Keratinocyte (primary cell): ENCODE results near the gene SIDT1. TPM values are rescaled to one million over a fixed set of nuclear protein-coding genes. Genes with fewer than 3 reads are reported as not detected.

Source experiments
- DNase-seq: peaks from one replicate; pipeline ENCODE4 v3.0.0-alpha.2; 2011; ENCODE audit warnings: low read depth, missing footprints, low spot score
- FAIRE-seq: peaks from 2 replicates; lab custom pipeline; 2011; peaks lifted over from hg19 to GRCh38; lab: Jason Lieb, UNC
- H2AFZ ChIP-seq: 2 replicates; pipeline ENCODE4 v1.6.0; 2012; ENCODE audit warnings: low read length, control low read depth, inconsistent platforms; ENCODE audit not compliant: control insufficient read depth
- H3K27ac ChIP-seq: 2 replicates; pipeline ENCODE4 v1.5.1; 2011; ENCODE audit warnings: low read length; ENCODE audit not compliant: control insufficient read depth, insufficient read depth
- H3K27me3 ChIP-seq: 3 replicates; pipeline ENCODE4 v1.6.0; 2011; ENCODE audit warnings: low read length; ENCODE audit not compliant: control insufficient read depth, insufficient read depth; ENCODE audit errors: extremely low read depth
- H3K36me3 ChIP-seq, 2 experiments: 2 replicates in 1 of 2; 3 replicates in 1 of 2; pipeline ENCODE4 v1.5.1; 2011; ENCODE audit warnings: low read length in 2 of 2, mild to moderate bottlenecking in 1 of 2; ENCODE audit not compliant: control insufficient read depth in 2 of 2, insufficient read depth in 2 of 2; ENCODE audit errors: extremely low read depth in 1 of 2
- H3K4me1 ChIP-seq: 3 replicates; pipeline ENCODE4 v1.5.1; 2011; ENCODE audit warnings: low read length; ENCODE audit not compliant: control insufficient read depth, insufficient read depth; ENCODE audit errors: extremely low read depth
- H3K4me2 ChIP-seq: 3 replicates; pipeline ENCODE4 v1.6.0; 2011; ENCODE audit warnings: low read depth, low read length; ENCODE audit not compliant: control insufficient read depth, insufficient read depth; ENCODE audit errors: extremely low read depth
- H3K4me3 ChIP-seq, 3 experiments: fragments of 200-600 bp in 1 of 3; sonication (generic) in 1 of 3; 2 replicates in 2 of 3; 3 replicates in 1 of 3; pipeline ENCODE4 v1.5.1; 2011 to 2016; ENCODE audit warnings: low read length in 3 of 3, mild to moderate bottlenecking in 3 of 3, control low read depth in 2 of 3, inconsistent platforms in 1 of 3, low read depth in 1 of 3, mixed read lengths in 1 of 3, mixed run types in 1 of 3, moderate library complexity in 1 of 3; ENCODE audit not compliant: control insufficient read depth in 2 of 3, insufficient read depth in 2 of 3; ENCODE audit errors: extremely low read depth in 1 of 3
- H3K79me2 ChIP-seq: 2 replicates; pipeline ENCODE4 v1.6.0; 2012; ENCODE audit warnings: low read length; ENCODE audit not compliant: control insufficient read depth, insufficient read depth
- H3K9ac ChIP-seq: 3 replicates; pipeline ENCODE4 v1.6.0; 2011; ENCODE audit warnings: low read length; ENCODE audit not compliant: control insufficient read depth, insufficient read depth; ENCODE audit errors: extremely low read depth
- H3K9me1 ChIP-seq: 3 replicates; pipeline ENCODE4 v1.6.0; 2011; ENCODE audit warnings: low read length; ENCODE audit not compliant: control insufficient read depth, insufficient read depth; ENCODE audit errors: extremely low read depth
- H3K9me3 ChIP-seq: 2 replicates; pipeline ENCODE4 v1.5.1; 2012; ENCODE audit warnings: low read depth, low read length; ENCODE audit not compliant: control insufficient read depth
- H4K20me1 ChIP-seq: 3 replicates; pipeline ENCODE4 v1.6.0; 2011; ENCODE audit warnings: low read length; ENCODE audit not compliant: control insufficient read depth, insufficient read depth; ENCODE audit errors: extremely low read depth
- CTCF ChIP-seq, 3 experiments: IDR thresholded peaks in 1 of 3; conservative IDR thresholded peaks in 1 of 3; optimal IDR thresholded peaks in 1 of 3; 2 replicates in 2 of 3; 3 replicates in 1 of 3; pipeline versions ENCODE3 to v1.5.1; 2011; ENCODE audit warnings: low read length in 3 of 3, mild to moderate bottlenecking in 3 of 3, moderate library complexity in 2 of 3, control low read depth in 1 of 3, inconsistent platforms in 1 of 3; ENCODE audit not compliant: insufficient read depth in 2 of 3; ENCODE audit errors: extremely low read depth in 1 of 3
- EZH2 ChIP-seq: IDR thresholded peaks from one replicate; pipeline ENCODE4 v1.6.1; 2012; ENCODE audit warnings: inconsistent platforms, mild to moderate bottlenecking, low read length, moderate library complexity
- dilution Hi-C: fragments of 300-500 bp; cut with MboI; formaldehyde crosslinking; loops from one replicate; pipeline ENCODE4 v1.7.0; 2020; ENCODE audit warnings: low sequenced_read_pairs; ENCODE audit not compliant: extremely low pct_ligation_motif_present
- polyA plus RNA-seq, 5 experiments: library from polyadenylated mRNA; depleted of rRNA in 3 of 5; stranded (reverse) in 3 of 5; stranded (forward) in 1 of 5; unstranded in 1 of 5; fragments of >200 nt; gene quantifications; 1 replicate in 1 of 5; 2 replicates in 3 of 5; 3 replicates in 1 of 5; pipeline versions ENCODE4 v1.2.1 to v1.2.3, GENCODE V29; 2011 to 2012; ENCODE audit warnings: missing spikeins in 2 of 5, low read depth in 1 of 5, low replicate concordance in 1 of 5

Gene SIDT1
- polyA plus RNA-seq, 1 donor (not counting 4 experiments of a cell fraction or from before 2014, with no cell fraction given), result 0.12 TPM

DNA sequence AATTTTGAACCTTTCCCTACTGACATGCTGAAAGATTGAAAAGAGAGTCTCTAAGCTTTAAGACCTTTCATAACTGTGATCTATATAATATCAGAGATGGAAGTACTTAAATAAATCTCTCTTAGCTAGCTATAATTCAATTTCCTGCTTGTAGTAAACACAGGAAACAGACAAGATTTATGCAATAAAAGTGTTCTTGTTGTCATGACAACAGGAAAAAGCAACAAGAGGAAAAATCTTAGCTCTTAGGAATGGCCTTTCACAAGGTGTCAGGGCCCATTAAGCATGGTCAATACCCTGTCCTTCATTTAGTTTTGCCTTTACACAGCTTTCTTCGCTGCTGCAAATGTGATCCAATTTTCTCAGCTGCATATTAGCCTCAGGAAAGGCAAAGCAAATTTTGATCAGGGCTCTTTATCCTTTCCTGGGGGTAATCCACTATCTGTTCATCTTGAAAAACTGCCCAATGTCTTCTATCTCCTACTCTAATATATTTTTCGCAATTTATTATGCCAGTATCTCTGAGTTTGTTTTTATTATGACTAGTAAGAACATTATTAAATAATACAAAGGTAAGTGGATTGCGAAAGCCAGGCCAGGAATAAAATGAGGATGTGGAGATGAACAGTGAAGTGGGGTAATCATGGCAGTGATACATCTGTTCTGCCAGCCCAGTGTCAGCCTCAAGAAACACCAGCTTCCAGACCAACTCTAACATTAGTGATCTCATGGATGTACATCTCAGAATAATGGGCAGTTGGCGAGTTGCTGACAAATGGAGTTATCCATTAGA lies 28.7 kb downstream of the SIDT1 start:
- no peak overlapping the region for H2AFZ ChIP-seq
- no peak overlapping the region for H3K4me3 ChIP-seq
- no peak for TF ChIP-seq EZH2
- no peak for TF ChIP-seq CTCF (optimal IDR thresholded peaks at IDR 0.05 in 1 of 3, IDR thresholded peaks at IDR 0.05 in 1 of 3, conservative IDR thresholded peaks at IDR 0.05 in 1 of 3; ENCODE audit: extremely low read depth in 1 of 3, insufficient read depth in 2 of 3, low read length in 3 of 3)
- no peak for FAIRE-seq
- no peak overlapping the region for H3K4me2 ChIP-seq
- DNase-seq, result no peak
- H3K27ac ChIP-seq, result no peak overlapping the region
- H4K20me1 ChIP-seq, result no peaks in the 10 kb centered on the region
- dilution Hi-C loops, result no loop called here
- H3K79me2 ChIP-seq, result no peaks in the 10 kb centered on the region
- H3K36me3 ChIP-seq, result no peaks in the 10 kb centered on the region
- peaks cover 20% of the 10 kb centered on the region for H3K4me1 ChIP-seq
- peaks cover 2% of the 10 kb centered on the region for H3K9me1 ChIP-seq
- H3K27me3 ChIP-seq, result no peaks in the 10 kb centered on the region
- no peaks in the 10 kb centered on the region for H3K9me3 ChIP-seq
- H3K9ac ChIP-seq, result no peak overlapping the region

DNA sequence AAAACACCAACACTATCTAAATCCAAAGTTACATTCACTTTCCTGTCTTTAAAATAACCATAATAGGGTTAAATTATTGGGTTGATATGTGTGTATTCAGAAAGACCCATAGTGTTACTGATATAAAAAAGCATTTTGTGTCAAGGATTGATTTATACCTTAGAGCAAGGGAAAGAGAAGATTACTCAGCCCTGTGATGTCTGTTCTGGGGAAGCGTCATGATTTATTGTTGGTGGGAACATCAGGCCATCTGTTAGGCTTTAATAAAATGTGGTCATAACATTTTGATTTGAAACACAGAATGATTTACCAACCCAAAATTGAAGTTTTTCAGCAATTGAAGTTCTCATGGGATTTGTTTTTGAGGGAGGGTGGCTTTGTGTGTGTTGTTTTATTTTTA lies 33.2 kb downstream of the SIDT1 start:
- Histone ChIP-seq H3K79me2 (no peaks in the 10 kb centered on the region), H3K9ac (no peak overlapping the region), H3K27me3 (no peaks in the 10 kb centered on the region), H3K4me1 (peaks cover 11% of the 10 kb centered on the region), H3K9me3 (no peaks in the 10 kb centered on the region), H3K27ac (no peak overlapping the region), H3K36me3 (no peaks in the 10 kb centered on the region), H3K9me1 (no peaks in the 10 kb centered on the region), H4K20me1 (no peaks in the 10 kb centered on the region), H2AFZ (no peak overlapping the region), H3K4me3 (no peak overlapping the region), H3K4me2 (no peak overlapping the region)
- dilution Hi-C loops, result no loop called here
- TF ChIP-seq CTCF (optimal IDR thresholded peaks at IDR 0.05 in 1 of 3, IDR thresholded peaks at IDR 0.05 in 1 of 3, conservative IDR thresholded peaks at IDR 0.05 in 1 of 3; ENCODE audit: extremely low read depth in 1 of 3, insufficient read depth in 2 of 3, low read length in 3 of 3), result no peak
- TF ChIP-seq EZH2, result no peak
- FAIRE-seq (no peak), DNase-seq (no peak)
